Adipose tissue (tissue), 3 donors: Measurements from ENCODE around the gene ICAM4. TPM values are rescaled to one million over a fixed set of nuclear protein-coding genes. Genes with fewer than 3 reads are reported as not detected.
"Not testable (repeated sequence)": the region's sequence is repeated elsewhere in the genome, so short reads cannot be mapped to it uniquely, and the experiment has no call there.

Source experiments
- H3K27ac ChIP-seq: one replicate; pipeline ENCODE4 v1.5.1; 2013; ENCODE audit warnings: low read depth, low read length
- WGBS, 3 donors: extraction: QIAGEN DNeasy Blood & Tissue Kit; methylation state at CpG; one replicate each; pipeline ENCODE4 v1.1.7; 2013; 5-methylcytosine and 5-hydroxymethylcytosine counted together
- polyA plus RNA-seq, 3 donors: library from polyadenylated mRNA; stranded (reverse); fragments of 200-250 nt; gene quantifications; one replicate each; pipeline ENCODE4 v1.2.3, GENCODE V29; 2013
- donor health status: healthy with polysubstance abuse.
- donor health status: Bipolar disorder and iron deficiency.
- donor health status: healthy.

The ICAM4 gene
- polyA plus RNA-seq, 3 donors: 0.06 to 2.5 (median 2.5) TPM

GRCh38 chr19:10332158-10332964 is 45.6 kb downstream of the ICAM4 start:
- WGBS, 3 donors: 29 to 34% (median 32%) methylated on average over 18 of the region's 18 CpGs
- no peak overlapping the region for H3K27ac ChIP-seq

- peak within 1 kb of the TSS; percentile 77 for H3K27ac ChIP-seq
- WGBS, 3 donors: 0 to 1% (median 0%) methylated on average over 78 to 82 of the region's 82 CpGs
Observed at GRCh38 chr19:10332965-10333757, 46.4 kb downstream of the ICAM4 start, which contains the start of gene RAVER1. TSS of gene RAVER1 (minus strand) at chr19:10333529. CDS start at chr19:10333507, 22 bp downstream.

- H3K27ac ChIP-seq: no peak overlapping the region
- 5 to 33% (median 20%) methylated on average over 44 of the region's 44 CpGs for WGBS, 3 donors
Observed at GRCh38 chr19:10333758-10334587, 47.2 kb downstream of the ICAM4 start.

GRCh38 chr19:10334588-10335351 is 48.0 kb downstream of the ICAM4 start:
- WGBS, 3 donors: 9 to 42% (median 26%) methylated on average over 50 to 59 of the region's 59 CpGs
- H3K27ac ChIP-seq: no peak overlapping the region

- WGBS, 3 donors: 44 to 71% (median 54%) methylated on average over 26 of the region's 26 CpGs
Observed at GRCh38 chr19:10335352-10335985, 48.7 kb downstream of the ICAM4 start.

GRCh38 chr19:10336725-10337124 is 50.0 kb downstream of the ICAM4 start:
- H3K27ac ChIP-seq: not testable (repeated sequence)
- 94 to 97% (median 96%) methylated on average over 9 of the region's 9 CpGs for WGBS, 3 donors

More at GRCh38 chr19:10335352-10335985, 48.7 kb downstream of the ICAM4 start:
- no peak overlapping the region for H3K27ac ChIP-seq

Other genes with a start within 250 kb of the ICAM4 start
- gene SHFL, start 200.6 kb upstream of the ICAM4 start, polyA plus RNA-seq: 10 to 100 TPM; 17.2 to 27.4 (median 22.2) TPM
- gene ANGPTL6, start 184.3 kb upstream of the ICAM4 start, polyA plus RNA-seq: 1 to 10 TPM in 1 of 3 donors, under 1 TPM in 2; 0.22 to 1.0 (median 0.43) TPM
- gene PPAN, start 180.6 kb upstream of the ICAM4 start, polyA plus RNA-seq: 10 to 100 TPM; 21.7 to 59.1 (median 37.2) TPM
- gene P2RY11, start 175.3 kb upstream of the ICAM4 start, polyA plus RNA-seq: 10 to 100 TPM in 1 of 3 donors, 1 to 10 TPM in 2; 3.6 to 10.7 (median 4.3) TPM
- gene EIF3G, start 167.1 kb upstream of the ICAM4 start, polyA plus RNA-seq: 100 to 1,000 TPM; 193 to 249 (median 243) TPM
- 10 to 100 TPM in 2 of 3 donors, 1 to 10 TPM in 1; 8.3 to 41.1 (median 27.0) TPM for gene DNMT1, start 92.0 kb upstream of the ICAM4 start, polyA plus RNA-seq
- 10 to 100 TPM in 1 of 3 donors, 1 to 10 TPM in 2; 1.2 to 15.2 (median 4.0) TPM for gene S1PR2, start 55.6 kb upstream of the ICAM4 start, polyA plus RNA-seq
- 10 to 100 TPM; 33.4 to 85.7 (median 40.5) TPM for gene MRPL4, start 34.7 kb upstream of the ICAM4 start, polyA plus RNA-seq
- 100 to 1,000 TPM in 1 of 3 donors, 10 to 100 TPM in 1, 1 to 10 TPM in 1; 5.6 to 134 (median 26.0) TPM for gene ICAM1, start 15.8 kb upstream of the ICAM4 start, polyA plus RNA-seq
- under 1 TPM; 0.20 to 0.55 (median 0.22) TPM for gene ICAM5, start 3.0 kb downstream of the ICAM4 start, polyA plus RNA-seq
- gene ZGLP1, start 22.9 kb downstream of the ICAM4 start, polyA plus RNA-seq: 1 to 10 TPM; 2.2 to 5.3 (median 2.2) TPM
- 10 to 100 TPM; 13.0 to 22.5 (median 19.1) TPM for gene FDX2, start 29.1 kb downstream of the ICAM4 start, polyA plus RNA-seq
- gene RAVER1, start 46.6 kb downstream of the ICAM4 start, polyA plus RNA-seq: 10 to 100 TPM in 1 of 3 donors, 1 to 10 TPM in 2; 7.4 to 15.5 (median 8.7) TPM
- 10 to 100 TPM; 19.6 to 44.3 (median 26.0) TPM for gene ICAM3, start 52.7 kb downstream of the ICAM4 start, polyA plus RNA-seq
- 100 to 1,000 TPM in 2 of 3 donors, 10 to 100 TPM in 1; 59.0 to 141 (median 106) TPM for gene TYK2, start 93.6 kb downstream of the ICAM4 start, polyA plus RNA-seq
- 100 to 1,000 TPM in 2 of 3 donors, 10 to 100 TPM in 1; 99.7 to 305 (median 272) TPM for gene CDC37, start 116.6 kb downstream of the ICAM4 start, polyA plus RNA-seq
- gene PDE4A, start 133.6 kb downstream of the ICAM4 start, polyA plus RNA-seq: 10 to 100 TPM in 2 of 3 donors, 1 to 10 TPM in 1; 6.4 to 11.9 (median 10.6) TPM
- gene KEAP1, start 216.4 kb downstream of the ICAM4 start, polyA plus RNA-seq: 10 to 100 TPM; 26.6 to 50.8 (median 50.0) TPM
- gene S1PR5, start 230.5 kb downstream of the ICAM4 start, polyA plus RNA-seq: under 1 TPM in 2 of 3 donors, not detected in 1; 0.12 to 0.20 TPM